MM.1S (cell line): ENCODE data around the gene HGFAC.

ENCODE experiments used
- EZH2phosphoT487 ChIP-seq: fragments of 300-600 bp; sonication (generic); IDR thresholded peaks from 2 replicates; pipeline ENCODE4 v1.6.1; 2018; ENCODE audit warnings: antibody characterized with exemption, low read length
- TF ChIP-seq, protein P1 (sequence below): fragments of 300-600 bp; sonication (generic); IDR thresholded peaks from 2 replicates; pipeline ENCODE4 v1.5.1; 2016; ENCODE audit warnings: antibody characterized with exemption, low read length, mixed read lengths

DNA sequence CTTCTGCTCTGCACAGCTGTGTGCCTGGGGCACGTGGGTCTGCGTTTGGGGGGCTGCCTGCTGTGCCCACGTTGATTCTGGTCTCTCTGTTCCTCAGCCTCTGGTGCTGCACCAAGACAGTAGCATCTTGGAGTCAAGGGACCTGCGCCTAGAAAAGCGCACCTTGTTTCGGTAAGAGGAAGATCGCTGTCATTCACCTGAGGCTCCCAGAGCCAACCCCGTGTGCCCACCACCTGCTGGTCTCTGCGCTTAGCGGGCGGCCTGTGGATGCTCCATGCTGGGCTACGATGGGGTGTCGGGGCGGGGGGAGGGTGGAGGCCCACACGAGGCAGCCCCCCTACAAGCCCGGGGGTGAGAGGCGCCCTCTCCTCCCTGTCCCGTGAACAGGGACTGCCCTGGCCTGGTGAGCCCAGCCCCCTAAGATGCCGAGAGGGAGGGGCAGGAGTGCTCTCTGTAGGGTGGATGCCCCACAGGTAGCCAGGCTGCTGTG, 18.9 kb upstream of the HGFAC start:
- TF ChIP-seq, protein P1, sequence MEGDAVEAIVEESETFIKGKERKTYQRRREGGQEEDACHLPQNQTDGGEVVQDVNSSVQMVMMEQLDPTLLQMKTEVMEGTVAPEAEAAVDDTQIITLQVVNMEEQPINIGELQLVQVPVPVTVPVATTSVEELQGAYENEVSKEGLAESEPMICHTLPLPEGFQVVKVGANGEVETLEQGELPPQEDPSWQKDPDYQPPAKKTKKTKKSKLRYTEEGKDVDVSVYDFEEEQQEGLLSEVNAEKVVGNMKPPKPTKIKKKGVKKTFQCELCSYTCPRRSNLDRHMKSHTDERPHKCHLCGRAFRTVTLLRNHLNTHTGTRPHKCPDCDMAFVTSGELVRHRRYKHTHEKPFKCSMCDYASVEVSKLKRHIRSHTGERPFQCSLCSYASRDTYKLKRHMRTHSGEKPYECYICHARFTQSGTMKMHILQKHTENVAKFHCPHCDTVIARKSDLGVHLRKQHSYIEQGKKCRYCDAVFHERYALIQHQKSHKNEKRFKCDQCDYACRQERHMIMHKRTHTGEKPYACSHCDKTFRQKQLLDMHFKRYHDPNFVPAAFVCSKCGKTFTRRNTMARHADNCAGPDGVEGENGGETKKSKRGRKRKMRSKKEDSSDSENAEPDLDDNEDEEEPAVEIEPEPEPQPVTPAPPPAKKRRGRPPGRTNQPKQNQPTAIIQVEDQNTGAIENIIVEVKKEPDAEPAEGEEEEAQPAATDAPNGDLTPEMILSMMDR = no peak
- no peak for TF ChIP-seq EZH2phosphoT487
